Activated CD8-positive, alpha-beta T cell treated with anti-CD3 and anti-CD28 coated beads, Interleukin-2, amount 10 ng/mL, durations not matched to agents 7 days and 5 days (primary cell): Measurements from ENCODE around the gene TBC1D5. TPM values are rescaled to one million over a fixed set of nuclear protein-coding genes. Genes with fewer than 3 reads are reported as not detected.
A peak's percentile ranks its signal among the peaks of the same experiment; 100 is the strongest.
"Not testable (repeated sequence)": the region's sequence is repeated elsewhere in the genome, so short reads cannot be mapped to it uniquely, and the experiment has no call there.

Source experiments
- ATAC-seq: fragments of 150-1000 bp; cut with Tn5 transposase; one replicate; pipeline ENCODE4 v1.10.0; 2021; ENCODE audit warnings: moderate library complexity
- CTCF ChIA-PET: fragments of 350-600 bp; sonication (Branson Sonifier 250); formaldehyde crosslinking; loops from one replicate; lab custom pipeline; 2021; ENCODE audit warnings: antibody characterized with exemption; lab: Charles Lee
- POLR2A ChIA-PET: fragments of 350-600 bp; sonication (Branson Sonifier 250); formaldehyde crosslinking; loops from one replicate; lab custom pipeline; 2021; ENCODE audit warnings: antibody characterized with exemption; lab: Charles Lee
- DNase-seq: peaks from one replicate; pipeline ENCODE4 v3.0.0-alpha.2; 2020
- H3K27ac Mint-ChIP-seq: one replicate; pipeline ENCODE4 v1.8.0; 2021; ENCODE audit warnings: mild to moderate bottlenecking, mixed read lengths
- H3K27me3 Mint-ChIP-seq: one replicate; pipeline ENCODE4 v1.8.0; 2021; ENCODE audit warnings: low read depth, mixed read lengths
- H3K36me3 Mint-ChIP-seq: one replicate; pipeline ENCODE4 v1.8.0; 2021; ENCODE audit warnings: low read depth, mixed read lengths
- H3K4me1 Mint-ChIP-seq: one replicate; pipeline ENCODE4 v1.8.0; 2021; ENCODE audit warnings: low read depth, mixed read lengths
- H3K4me3 Mint-ChIP-seq: one replicate; pipeline ENCODE4 v1.8.0; 2021; ENCODE audit warnings: mild to moderate bottlenecking, mixed read lengths
- H3K9me3 Mint-ChIP-seq: one replicate; pipeline ENCODE4 v1.8.0; 2022; ENCODE audit warnings: mixed read lengths; ENCODE audit not compliant: insufficient read depth
- total RNA-seq, 2 experiments: library from RNA; stranded (reverse); gene quantifications; one replicate each; pipeline ENCODE4 v1.2.3, GENCODE V29; 2021

TBC1D5 gene, protein sequence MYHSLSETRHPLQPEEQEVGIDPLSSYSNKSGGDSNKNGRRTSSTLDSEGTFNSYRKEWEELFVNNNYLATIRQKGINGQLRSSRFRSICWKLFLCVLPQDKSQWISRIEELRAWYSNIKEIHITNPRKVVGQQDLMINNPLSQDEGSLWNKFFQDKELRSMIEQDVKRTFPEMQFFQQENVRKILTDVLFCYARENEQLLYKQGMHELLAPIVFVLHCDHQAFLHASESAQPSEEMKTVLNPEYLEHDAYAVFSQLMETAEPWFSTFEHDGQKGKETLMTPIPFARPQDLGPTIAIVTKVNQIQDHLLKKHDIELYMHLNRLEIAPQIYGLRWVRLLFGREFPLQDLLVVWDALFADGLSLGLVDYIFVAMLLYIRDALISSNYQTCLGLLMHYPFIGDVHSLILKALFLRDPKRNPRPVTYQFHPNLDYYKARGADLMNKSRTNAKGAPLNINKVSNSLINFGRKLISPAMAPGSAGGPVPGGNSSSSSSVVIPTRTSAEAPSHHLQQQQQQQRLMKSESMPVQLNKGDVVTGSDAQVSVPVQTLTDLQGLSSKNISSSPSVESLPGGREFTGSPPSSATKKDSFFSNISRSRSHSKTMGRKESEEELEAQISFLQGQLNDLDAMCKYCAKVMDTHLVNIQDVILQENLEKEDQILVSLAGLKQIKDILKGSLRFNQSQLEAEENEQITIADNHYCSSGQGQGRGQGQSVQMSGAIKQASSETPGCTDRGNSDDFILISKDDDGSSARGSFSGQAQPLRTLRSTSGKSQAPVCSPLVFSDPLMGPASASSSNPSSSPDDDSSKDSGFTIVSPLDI
- total RNA-seq = 10 to 100 TPM; 51.2 to 52.8 TPM

GRCh38 chr3:17742102-17742879 lies at the start of gene TBC1D5:
TSS of gene TBC1D5 (minus strand) at chr3:17742631. CDS start at chr3:17508570, 234,061 bp downstream.
- DNase-seq (peak; percentile 96), ATAC-seq (peak; percentile 97)
- H3K9me3 Mint-ChIP-seq = no peaks in the 10 kb centered on the region
- peaks cover 10% of the 10 kb centered on the region for H3K36me3 Mint-ChIP-seq
- H3K4me3 Mint-ChIP-seq = peak within 1 kb of the TSS; percentile 93
- H3K4me1 Mint-ChIP-seq = peaks cover 54% of the 10 kb centered on the region
- POLR2A ChIA-PET = interaction anchor here (0.9 to 2.4 kb wide), 5 partner anchors 32 to 900 kb away, joined by 3 to 17 read pairs (median 3); no protein-coding TSS in a partner anchor
- CTCF ChIA-PET = interaction anchor here (1.2 to 1.8 kb wide), 2 partner anchors 32 to 99 kb away, joined by 4 to 10 read pairs; no protein-coding TSS in a partner anchor
- H3K27me3 Mint-ChIP-seq = no peaks in the 10 kb centered on the region
- peak within 1 kb of the TSS; percentile 96 for H3K27ac Mint-ChIP-seq

DNA sequence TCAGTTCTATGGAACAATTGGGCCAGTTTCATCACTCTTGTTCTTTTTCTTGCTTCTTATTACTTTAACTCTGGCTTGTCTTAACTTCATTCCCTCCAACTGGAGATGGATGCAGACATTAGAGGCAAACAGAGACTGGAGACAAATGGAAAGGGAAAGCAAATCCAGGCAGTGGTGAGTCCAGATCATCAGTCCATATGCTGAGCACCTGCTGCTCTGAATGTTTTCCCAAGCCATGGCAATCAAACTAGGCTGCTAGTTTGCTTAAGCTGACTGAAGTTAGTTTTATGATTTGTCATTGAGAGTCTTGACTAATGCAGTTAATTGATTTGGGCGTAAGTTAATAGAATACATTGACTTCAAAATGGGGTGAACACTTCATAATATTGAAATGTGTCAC lies 41.0 kb upstream of the TBC1D5 start:
- DNase-seq (no peak), ATAC-seq (no peak)
- Mint-ChIP-seq H3K27me3 (peaks cover 5% of the 10 kb centered on the region), H3K27ac (no peak overlapping the region), H3K4me3 (no peak overlapping the region), H3K36me3 (peaks cover 43% of the 10 kb centered on the region), H3K4me1 (peaks cover 18% of the 10 kb centered on the region), H3K9me3 (peaks cover 7% of the 10 kb centered on the region)
- ChIA-PET CTCF (no interaction called here), POLR2A (no interaction called here)

- DNase-seq (no peak), ATAC-seq (no peak)
- peaks cover 7% of the 10 kb centered on the region for H3K9me3 Mint-ChIP-seq
- H3K4me3 Mint-ChIP-seq = no peak overlapping the region
- peaks cover 7% of the 10 kb centered on the region for H3K27me3 Mint-ChIP-seq
- no peak overlapping the region for H3K27ac Mint-ChIP-seq
- H3K36me3 Mint-ChIP-seq = peaks cover 48% of the 10 kb centered on the region
- ChIA-PET POLR2A (no interaction called here), CTCF (no interaction called here)
- peaks cover 18% of the 10 kb centered on the region for H3K4me1 Mint-ChIP-seq
These were observed 40.3 kb upstream of the TBC1D5 start for GRCh38 chr3:17782751-17783150.

GRCh38 chr3:17780369-17780768 lies 37.9 kb upstream of the TBC1D5 start:
- H3K27ac Mint-ChIP-seq, CTCF ChIA-PET, H3K27me3 Mint-ChIP-seq, H3K4me3 Mint-ChIP-seq, ATAC-seq, H3K9me3 Mint-ChIP-seq, DNase-seq, POLR2A ChIA-PET: not testable (repeated sequence)
- peaks cover 36% of the 10 kb centered on the region for H3K4me1 Mint-ChIP-seq
- peaks cover 70% of the 10 kb centered on the region for H3K36me3 Mint-ChIP-seq

DNA sequence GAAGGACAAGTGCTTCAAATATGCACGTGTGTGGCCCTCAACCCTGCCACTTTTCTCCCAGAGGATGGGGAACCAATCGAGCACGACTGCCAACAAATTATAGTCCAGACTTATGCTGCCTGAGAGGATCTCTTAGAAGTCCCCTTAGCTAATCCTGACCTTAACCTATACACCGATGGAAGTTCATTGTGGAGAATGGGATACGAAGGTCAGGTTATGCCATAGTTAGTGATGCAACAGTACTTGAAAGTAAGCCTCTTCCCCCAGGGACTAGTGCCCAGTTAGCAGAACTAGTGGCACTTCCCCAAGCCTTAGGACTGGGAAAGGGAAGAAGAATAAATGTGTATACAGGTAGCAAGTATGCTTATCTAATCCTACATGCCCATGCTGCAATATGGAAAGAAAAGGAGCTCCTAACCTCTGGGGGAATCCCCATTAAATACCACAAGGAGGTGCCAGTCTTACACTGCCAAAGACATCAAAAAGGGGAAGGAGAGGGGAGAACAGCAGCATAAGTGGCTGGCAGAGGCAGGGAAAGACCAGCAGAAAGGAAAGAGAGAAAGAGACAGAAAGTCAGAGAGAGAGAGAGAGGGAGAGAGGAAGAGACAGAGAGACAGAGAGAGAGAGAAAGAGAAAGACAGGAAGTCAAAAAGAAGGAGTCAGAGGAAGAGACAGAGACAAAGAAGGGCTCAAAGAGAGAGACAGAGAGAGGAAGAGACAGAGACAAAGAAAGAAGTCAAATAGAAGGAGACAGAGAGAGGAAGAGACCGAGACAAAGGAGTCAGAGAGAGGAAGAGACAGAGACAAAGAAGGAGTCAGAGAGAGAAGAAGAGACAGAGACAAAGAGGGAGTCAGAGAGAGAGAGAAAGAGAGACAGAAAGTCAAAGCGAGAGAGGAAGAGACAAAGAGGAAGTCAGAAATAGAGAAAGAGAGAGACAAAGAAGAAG lies 37.1 kb upstream of the TBC1D5 start:
- H3K9me3 Mint-ChIP-seq, DNase-seq, H3K27me3 Mint-ChIP-seq, H3K27ac Mint-ChIP-seq, H3K4me3 Mint-ChIP-seq, ATAC-seq, CTCF ChIA-PET: not testable (repeated sequence)
- peaks cover 71% of the 10 kb centered on the region for H3K36me3 Mint-ChIP-seq
- POLR2A ChIA-PET = interaction anchor here (0.6 kb wide), 1 partner anchor 348 kb away, joined by 3 read pairs; no protein-coding TSS in a partner anchor
- H3K4me1 Mint-ChIP-seq = peaks cover 44% of the 10 kb centered on the region

DNA sequence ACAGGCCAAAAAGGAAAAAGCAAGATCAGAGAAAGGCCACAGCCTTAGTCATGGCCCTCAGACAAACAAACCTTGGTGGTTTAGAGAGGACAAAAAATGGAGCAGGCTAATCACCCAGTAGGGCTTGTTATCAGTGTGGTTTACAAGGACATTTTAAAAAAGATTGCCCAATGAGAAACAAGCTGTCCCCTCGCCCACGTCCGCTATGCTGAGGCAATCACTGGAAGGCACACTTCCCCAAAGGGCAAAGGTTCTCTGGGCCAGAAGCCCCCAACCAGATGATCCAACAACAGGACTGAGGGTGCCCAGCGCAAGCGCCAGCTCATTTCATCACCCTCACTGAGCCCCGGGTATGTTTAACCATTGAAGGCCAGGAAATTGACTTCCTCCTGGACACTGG lies 34.9 kb upstream of the TBC1D5 start:
- DNase-seq, ATAC-seq, H3K27ac Mint-ChIP-seq, CTCF ChIA-PET, H3K4me3 Mint-ChIP-seq, H3K27me3 Mint-ChIP-seq: not testable (repeated sequence)
- Mint-ChIP-seq H3K9me3 (peaks cover 12% of the 10 kb centered on the region), H3K36me3 (peaks cover 66% of the 10 kb centered on the region), H3K4me1 (peaks cover 45% of the 10 kb centered on the region)
- POLR2A ChIA-PET = interaction anchor here (1.6 kb wide), 1 partner anchor 35 kb away, joined by 3 read pairs; the partner anchor contains the start of gene TBC1D5

DNA sequence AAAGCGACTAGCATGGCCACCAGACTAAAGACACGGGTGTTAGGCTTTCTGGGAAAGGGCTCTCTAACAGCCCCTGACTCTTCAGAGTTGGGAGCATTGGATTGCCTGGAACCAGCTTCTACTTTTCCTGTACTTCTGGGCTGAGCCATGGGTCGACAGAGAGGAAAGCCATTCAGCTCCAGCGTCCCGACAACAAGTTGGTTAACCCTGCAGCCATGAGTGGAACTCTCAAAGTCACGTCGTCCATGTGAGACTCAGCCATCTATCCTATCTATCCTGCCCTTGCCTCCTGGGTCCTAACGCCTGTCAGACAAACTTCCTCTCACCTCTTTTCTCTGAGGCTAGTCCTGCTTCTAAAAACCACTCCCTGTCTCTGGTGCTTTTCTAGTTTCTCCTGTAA lies 32.6 kb upstream of the TBC1D5 start:
- ChIA-PET POLR2A (interaction anchor here (1.4 to 1.9 kb wide), 2 partner anchors 27 to 32 kb away, joined by 6 to 17 read pairs; partner anchors contain the start of gene TBC1D5), CTCF (interaction anchor here (0.8 to 1.5 kb wide), 4 partner anchors 26 to 130 kb away, joined by 3 to 5 read pairs (median 4); partner anchors contain the start of gene TBC1D5)
- peaks cover 53% of the 10 kb centered on the region for H3K36me3 Mint-ChIP-seq
- DNase-seq (peak; percentile 74), ATAC-seq (peak; percentile 48)
- peak overlapping the region; percentile 75 for H3K4me3 Mint-ChIP-seq
- H3K27me3 Mint-ChIP-seq = peaks cover 14% of the 10 kb centered on the region
- peaks cover 10% of the 10 kb centered on the region for H3K9me3 Mint-ChIP-seq
- peak overlapping the region; percentile 81 for H3K27ac Mint-ChIP-seq
- peaks cover 50% of the 10 kb centered on the region for H3K4me1 Mint-ChIP-seq

- POLR2A ChIA-PET = interaction anchor here (1.0 to 1.9 kb wide), 4 partner anchors 26 to 195 kb away, joined by 3 to 17 read pairs (median 6); partner anchors contain the start of gene TBC1D5
- Mint-ChIP-seq H3K4me1 (peaks cover 43% of the 10 kb centered on the region), H3K27me3 (peaks cover 17% of the 10 kb centered on the region), H3K36me3 (peaks cover 47% of the 10 kb centered on the region), H3K4me3 (peak overlapping the region; percentile 75), H3K27ac (peak overlapping the region; percentile 81)
- CTCF ChIA-PET = interaction anchor here (0.8 to 1.5 kb wide), 4 partner anchors 26 to 129 kb away, joined by 3 to 5 read pairs (median 4); partner anchors contain the start of gene TBC1D5
- DNase-seq = peak; percentile 90
- peak; percentile 85 for ATAC-seq
- H3K9me3 Mint-ChIP-seq = not testable (repeated sequence)
These were observed 31.9 kb upstream of the TBC1D5 start for GRCh38 chr3:17774180-17774910.

DNA sequence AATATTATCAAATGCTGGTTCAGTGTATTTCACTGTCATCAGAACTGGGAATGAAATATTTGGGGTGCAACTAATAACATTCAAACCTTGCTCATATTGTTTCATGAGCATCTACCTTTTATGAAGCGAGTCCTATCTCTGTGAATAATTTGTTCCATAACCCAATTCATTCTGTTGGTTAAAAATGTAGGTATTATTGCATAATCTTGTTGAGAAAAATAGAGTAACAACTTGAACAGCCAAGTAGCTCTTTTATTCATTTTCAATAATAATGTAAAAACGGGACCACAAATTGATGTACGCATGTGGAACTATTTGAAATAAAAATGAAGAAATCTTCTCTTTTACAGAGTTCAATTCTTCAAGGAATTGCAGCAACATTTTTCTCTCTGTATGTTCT lies 30.1 kb upstream of the TBC1D5 start:
- Mint-ChIP-seq H3K27me3 (peaks cover 19% of the 10 kb centered on the region), H3K36me3 (peaks cover 36% of the 10 kb centered on the region), H3K4me1 (peaks cover 40% of the 10 kb centered on the region), H3K9me3 (peaks cover 10% of the 10 kb centered on the region), H3K27ac (no peak overlapping the region), H3K4me3 (no peak overlapping the region)
- ATAC-seq (no peak), DNase-seq (no peak)
- ChIA-PET POLR2A (no interaction called here), CTCF (interaction anchor here (1.0 kb wide), 1 partner anchor 38 kb away, joined by 3 read pairs; no protein-coding TSS in a partner anchor)
